Measurements from ENCODE around the gene C1QTNF5.

C1QTNF5 gene

GRCh38 chr11:119318240-119319135, 22.2 kb downstream of the C1QTNF5 start:
- in situ Hi-C loops (cut with MboI; ENCODE audit: low sequenced_read_pairs): no loop called here

GRCh38 chr11:119317592-119318239, 23.0 kb downstream of the C1QTNF5 start:
- in situ Hi-C loops (cut with MboI; ENCODE audit: low sequenced_read_pairs): no loop called here

GRCh38 chr11:119316729-119317591, 23.7 kb downstream of the C1QTNF5 start, which contains the start of gene MCAM:
MCAM (minus strand) TSS chr11:119317130; CDS start chr11:119317101, 29 bp downstream.
- in situ Hi-C loops (cut with MboI; ENCODE audit: low sequenced_read_pairs): no loop called here

GRCh38 chr11:119316016-119316728, 24.5 kb downstream of the C1QTNF5 start:
- in situ Hi-C loops (cut with MboI; ENCODE audit: low sequenced_read_pairs): no loop called here

DNA sequence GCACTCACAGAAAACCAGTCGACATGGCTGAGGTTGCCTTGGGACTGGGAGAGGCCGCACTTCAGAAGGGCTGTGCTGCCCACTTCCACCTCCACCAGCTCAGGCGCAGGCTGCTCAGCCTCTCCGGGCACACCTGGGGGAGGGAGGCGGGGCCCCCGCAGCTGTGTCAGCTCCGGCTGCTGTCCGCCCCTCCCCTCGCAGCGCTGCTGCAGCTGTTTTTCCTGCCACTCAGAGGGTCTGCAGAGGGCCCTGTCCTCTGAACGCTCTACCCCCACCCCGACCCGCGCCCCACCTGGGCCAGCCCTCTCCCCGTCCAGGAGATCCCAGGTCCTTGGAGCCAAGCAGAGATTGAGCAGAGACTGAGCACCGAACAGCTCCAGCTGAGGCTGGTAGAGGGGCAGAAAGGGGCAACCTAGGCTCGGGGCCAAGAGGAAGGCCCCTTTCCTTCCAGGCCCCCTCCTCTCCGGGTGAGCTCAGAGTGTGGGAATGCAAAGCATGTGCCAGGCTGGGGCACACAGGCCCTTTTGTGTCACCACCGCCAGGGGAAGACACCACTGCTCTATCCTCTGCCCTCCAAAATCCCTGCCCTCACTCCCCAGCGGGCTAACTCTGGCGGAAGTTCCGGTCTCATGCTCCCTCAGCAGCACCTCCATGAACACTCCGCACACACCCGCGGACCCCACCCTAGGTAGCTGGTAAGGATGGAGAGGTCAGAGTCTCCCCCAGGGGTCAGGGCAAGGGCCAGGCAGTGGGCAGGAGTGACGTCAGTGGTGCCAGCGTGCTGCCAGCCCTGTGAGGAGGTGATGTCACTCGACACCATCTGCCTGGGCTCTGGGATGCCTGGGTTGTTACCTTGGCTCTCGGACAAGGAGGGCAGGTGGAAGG, 25.3 kb downstream of the C1QTNF5 start:
- in situ Hi-C loops (cut with MboI; ENCODE audit: low sequenced_read_pairs): no loop called here

- in situ Hi-C loops (cut with MboI; ENCODE audit: low sequenced_read_pairs): no loop called here
Measured at GRCh38 chr11:119314726-119315125, 26.0 kb downstream of the C1QTNF5 start.

- in situ Hi-C loops (cut with MboI; ENCODE audit: low sequenced_read_pairs): no loop called here
Measured at GRCh38 chr11:119310682-119311052, 30.0 kb downstream of the C1QTNF5 start.

DNA sequence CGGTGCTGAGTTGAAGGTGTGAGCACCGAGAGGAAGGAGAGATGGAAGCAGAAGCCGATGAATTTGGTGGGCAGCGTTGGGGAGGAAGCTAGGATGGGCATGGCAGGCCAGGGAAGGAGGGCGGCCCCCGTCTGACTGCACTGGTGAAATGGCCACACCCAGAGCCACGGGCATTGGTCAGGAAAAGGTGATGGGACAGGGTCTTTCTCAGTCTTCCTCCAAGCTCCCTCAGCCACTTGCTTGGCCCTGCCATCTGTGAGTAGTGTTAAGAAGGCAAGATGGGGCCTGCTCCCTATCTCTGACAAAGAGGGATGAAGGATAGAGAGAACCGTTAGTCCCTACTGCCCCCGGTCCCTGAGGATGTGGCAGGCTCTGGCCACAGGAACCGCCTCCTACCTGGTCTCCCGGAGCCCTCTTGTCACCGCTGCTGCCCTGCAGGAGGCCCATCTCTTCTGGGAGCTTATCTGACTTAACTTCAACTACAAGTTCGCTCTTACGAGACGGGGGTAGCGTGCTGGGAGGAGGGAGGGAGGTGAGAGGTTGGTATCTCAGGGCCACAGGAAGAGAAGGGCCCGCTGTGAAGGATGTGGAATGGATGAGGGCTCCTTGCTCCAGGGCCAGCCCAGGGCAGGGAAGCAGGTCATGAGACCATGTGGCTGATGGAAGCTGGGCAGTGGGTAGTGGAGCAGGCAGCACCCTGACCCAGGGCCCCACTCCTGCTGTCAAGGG, 30.6 kb downstream of the C1QTNF5 start:
- in situ Hi-C loops (cut with MboI; ENCODE audit: low sequenced_read_pairs): no loop called here

- in situ Hi-C loops (cut with MboI; ENCODE audit: low sequenced_read_pairs): no loop called here
Measured at GRCh38 chr11:119309411-119309810, 31.3 kb downstream of the C1QTNF5 start.

DNA sequence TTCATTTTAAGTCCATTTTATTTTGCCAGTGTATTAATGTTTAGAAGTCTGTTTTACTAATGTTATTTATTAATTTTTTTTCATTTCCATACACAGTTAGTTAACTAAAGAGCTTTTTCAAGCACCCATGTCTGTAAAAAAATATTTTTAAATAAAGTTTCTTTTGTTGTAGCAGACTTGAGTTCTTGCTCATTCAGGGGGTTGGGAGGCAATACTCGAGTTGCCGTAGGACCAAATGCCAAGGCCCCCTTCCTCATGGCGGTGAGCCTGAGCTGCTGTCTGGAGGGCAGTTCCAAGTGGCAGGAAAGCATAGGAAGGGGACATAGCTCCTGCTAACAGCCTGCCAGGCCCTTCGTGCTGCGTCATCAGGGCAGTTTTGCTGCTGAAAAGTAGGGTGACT, 32.7 kb downstream of the C1QTNF5 start:
- in situ Hi-C loops (cut with MboI; ENCODE audit: low sequenced_read_pairs): no loop called here

- in situ Hi-C loops (cut with MboI; ENCODE audit: low sequenced_read_pairs): no loop called here
Measured at GRCh38 chr11:119307219-119307618, 33.5 kb downstream of the C1QTNF5 start.

DNA sequence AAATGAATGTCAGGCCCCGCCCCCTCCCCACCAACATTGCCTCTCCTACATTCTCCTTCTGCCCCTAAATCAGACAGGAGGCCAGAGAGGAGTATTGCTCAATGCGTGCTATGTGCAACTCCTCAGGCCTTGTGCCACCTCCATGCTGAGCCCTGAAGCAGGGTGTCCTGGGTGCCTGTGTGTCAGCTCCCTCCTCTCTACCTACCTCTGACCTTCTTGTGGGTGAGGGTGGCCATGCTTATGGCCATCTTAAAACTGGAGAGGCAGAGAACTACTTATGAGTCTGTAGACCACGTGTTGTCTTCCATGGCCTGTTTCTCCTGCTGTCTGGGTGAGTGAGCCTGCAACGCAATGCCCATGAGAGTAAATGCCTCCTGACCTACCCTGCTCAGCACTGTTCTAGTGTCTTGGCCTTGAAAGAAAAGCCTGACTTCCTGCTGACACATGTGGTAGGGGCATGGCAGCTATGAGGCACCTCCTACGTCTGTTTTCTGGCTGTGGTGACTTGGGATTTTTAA, 34.3 kb downstream of the C1QTNF5 start:
- in situ Hi-C loops (cut with MboI; ENCODE audit: low sequenced_read_pairs): no loop called here

DNA sequence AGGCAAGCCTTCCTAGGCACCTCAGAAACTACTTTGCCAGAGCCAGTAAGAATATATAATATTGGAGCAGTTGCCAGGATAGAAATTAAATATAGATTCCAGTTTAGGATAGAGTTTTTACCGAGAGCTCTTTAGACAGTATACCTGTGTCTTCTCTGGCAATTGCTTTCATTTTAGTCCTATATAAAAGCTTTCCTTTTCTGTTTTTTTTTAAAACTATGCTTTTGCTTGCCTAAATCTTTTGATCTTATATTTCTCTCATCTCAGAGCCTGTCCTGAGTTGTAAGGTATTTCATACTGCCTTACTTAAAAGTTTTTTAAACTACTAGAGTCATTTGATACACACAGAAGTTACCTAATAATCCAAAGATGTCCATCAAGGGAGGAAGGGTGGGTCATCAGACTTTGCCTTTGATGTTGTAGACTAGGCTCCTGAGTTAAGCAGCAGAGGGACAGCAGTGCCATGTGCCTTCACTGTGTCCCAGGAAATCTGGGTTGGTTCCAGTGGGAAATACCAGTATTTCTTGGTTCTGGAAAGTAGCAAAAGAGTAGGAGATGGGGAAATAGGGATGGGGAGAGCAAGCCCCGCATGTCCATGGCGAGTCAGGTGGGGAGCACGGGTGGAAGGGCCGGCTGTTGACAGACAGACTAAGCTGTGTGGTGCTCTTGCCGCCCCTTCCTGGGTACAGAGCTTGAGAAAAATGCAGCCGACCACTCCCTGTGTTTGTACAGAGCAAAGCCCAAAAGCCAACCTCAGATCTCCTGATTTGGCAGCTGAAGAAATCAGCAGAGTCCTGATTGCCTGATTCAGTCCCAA, 34.9 kb downstream of the C1QTNF5 start:
- in situ Hi-C loops (cut with MboI; ENCODE audit: low sequenced_read_pairs): no loop called here

DNA sequence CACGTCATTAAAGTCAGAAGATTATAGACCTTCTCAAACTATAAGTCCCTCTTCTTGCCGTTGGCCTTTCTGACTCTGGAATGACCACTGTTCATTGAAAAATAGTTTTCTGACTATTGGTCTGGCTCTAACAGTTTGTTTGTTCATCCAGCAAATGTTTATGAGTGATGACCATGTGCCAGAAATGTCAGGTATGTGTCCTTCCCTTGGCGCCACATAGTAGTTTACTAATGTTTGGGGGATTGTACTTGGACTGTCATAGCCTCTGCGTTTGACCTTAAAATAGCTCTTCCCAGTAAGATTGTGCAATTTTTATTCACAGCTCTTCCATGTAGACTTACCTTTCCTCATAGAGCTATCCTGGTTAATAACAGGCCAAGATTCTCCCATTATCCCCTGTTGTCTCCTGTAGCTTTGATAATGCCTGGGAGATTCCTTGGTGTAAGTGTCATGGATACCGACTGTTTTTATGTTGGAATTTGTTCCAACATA, 37.4 kb downstream of the C1QTNF5 start:
- in situ Hi-C loops (cut with MboI; ENCODE audit: low sequenced_read_pairs): no loop called here

- in situ Hi-C loops (cut with MboI; ENCODE audit: low sequenced_read_pairs): no loop called here
Measured at GRCh38 chr11:119300198-119300964, 40.3 kb downstream of the C1QTNF5 start.

- in situ Hi-C loops (cut with MboI; ENCODE audit: low sequenced_read_pairs): no loop called here
Measured at GRCh38 chr11:119299416-119299815, 41.3 kb downstream of the C1QTNF5 start.

DNA sequence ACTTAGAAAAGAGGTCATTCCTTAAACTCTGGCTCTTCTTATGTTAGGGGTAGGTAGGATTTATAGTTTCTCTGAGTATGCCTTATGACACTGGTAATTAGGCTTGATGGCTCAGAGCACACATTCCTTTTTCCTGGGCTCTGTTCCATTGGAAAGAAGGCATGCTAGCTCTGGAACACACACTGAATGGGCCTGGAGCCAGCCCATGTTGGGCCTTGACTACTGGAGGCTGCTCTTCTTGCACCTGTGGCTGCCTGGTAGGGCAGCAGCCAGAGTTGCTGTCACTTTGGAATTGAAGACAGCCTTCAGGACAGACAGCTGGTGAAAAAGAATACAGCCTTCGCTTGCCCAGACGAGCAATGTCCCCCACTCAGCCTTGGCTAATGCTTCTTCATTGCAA, 42.0 kb downstream of the C1QTNF5 start:
- in situ Hi-C loops (cut with MboI; ENCODE audit: low sequenced_read_pairs): no loop called here

Measured in HL-60/S4 (cell line).